Transverse colon (tissue), 4 donors: ENCODE measurements around the gene GRIN2D.

Experiments used
- CTCF ChIP-seq, 5 experiments: fragments of 200-600 bp in 3 of 5; fragments of 450-650 bp in 2 of 5; sonication (generic) in 3 of 5; IDR thresholded peaks; 1 replicate in 2 of 5; 2 replicates in 3 of 5; pipeline ENCODE4 v1.5.1; 2016 to 2017; ENCODE audit warnings: antibody characterized with exemption in 5 of 5, inconsistent platforms in 3 of 5, mild to moderate bottlenecking in 2 of 5, moderate library complexity in 1 of 5
- POLR2A ChIP-seq: fragments of 450-650 bp; IDR thresholded peaks from one replicate; pipeline ENCODE4 v1.6.1; 2016; ENCODE audit warnings: antibody characterized with exemption, mild to moderate bottlenecking, moderate library complexity
- POLR2AphosphoS5 ChIP-seq, 3 donors: sonication (generic); formaldehyde crosslinking; IDR thresholded peaks; one replicate each; pipeline ENCODE4 v1.6.1; 2016; ENCODE audit warnings: antibody characterized with exemption in 3 of 3

DNA sequence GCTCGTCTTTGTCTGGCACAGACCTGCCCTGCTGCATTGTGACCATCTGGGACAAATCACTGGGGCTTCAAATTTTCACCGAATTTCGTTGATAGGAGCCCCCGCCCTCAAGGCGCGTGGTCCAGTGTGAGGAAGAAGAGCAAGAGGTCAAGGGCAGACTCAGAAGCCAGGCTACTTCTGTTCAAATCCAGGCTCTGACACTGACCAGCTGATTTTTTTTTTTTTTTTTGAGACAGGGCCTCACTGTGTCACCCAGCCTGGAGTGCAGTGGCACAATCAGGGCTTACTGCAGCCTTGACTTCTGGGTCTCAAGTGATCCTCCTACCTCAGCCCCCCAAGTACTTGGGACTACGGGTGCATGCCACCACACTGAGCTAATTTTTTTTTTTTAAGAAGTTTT is 22.1 kb upstream of the GRIN2D start:
- TF ChIP-seq CTCF (IDR thresholded peaks at IDR 0.05), result no peak
- TF ChIP-seq POLR2AphosphoS5 (IDR thresholded peaks at IDR 0.05), result no peak
- no peak for TF ChIP-seq POLR2A
